HEK293 (cell line): ENCODE measurements around the gene ANGEL1.

ENCODE experiments used
- CTCF ChIA-PET: fragments of 350-600 bp; formaldehyde crosslinking; extraction: SDS; loops from one replicate; lab custom pipeline; 2021; ENCODE audit warnings: antibody characterized with exemption; lab: Yijun Ruan, JAX
- POLR2A ChIA-PET: fragments of 300-600 bp; formaldehyde crosslinking; extraction: SDS; loops from one replicate; lab custom pipeline; 2020; ENCODE audit warnings: antibody characterized with exemption, inconsistent platforms; lab: Yijun Ruan, JAX
- H3K27ac ChIP-seq: fragments of 200-500 bp; sonication (Bioruptor generic); 2 replicates; pipeline ENCODE4 v1.5.1; 2014; ENCODE audit warnings: low read depth, low read length, control low read depth, inconsistent platforms; ENCODE audit errors: extremely low read depth
- H3K36me3 ChIP-seq, 2 experiments: fragments of 200-500 bp in 1 of 2; sonication (Bioruptor generic) in 1 of 2; 1 replicate in 1 of 2; 2 replicates in 1 of 2; pipeline ENCODE4 v1.5.1; 2014 to 2017; ENCODE audit warnings: inconsistent platforms in 2 of 2, low read length in 2 of 2; ENCODE audit not compliant: control insufficient read depth in 2 of 2, insufficient read depth in 1 of 2
- H3K4me1 ChIP-seq: fragments of 200-500 bp; sonication (Bioruptor generic); 2 replicates; pipeline ENCODE4 v1.5.1; 2014; ENCODE audit warnings: mild to moderate bottlenecking, low read length, inconsistent platforms; ENCODE audit not compliant: control insufficient read depth, insufficient read depth
- H3K4me3 ChIP-seq: 2 replicates; pipeline ENCODE4 v1.5.1; 2011; ENCODE audit warnings: low read depth, mild to moderate bottlenecking, control low read depth, low read length, moderate library complexity
- H3K9me3 ChIP-seq: fragments of 200-500 bp; sonication (Bioruptor generic); 2 replicates; pipeline ENCODE4 v1.5.1; 2014; ENCODE audit warnings: low read depth, low read length, inconsistent platforms; ENCODE audit not compliant: control insufficient read depth, insufficient read depth
- GLIS1 ChIP-seq: fragments of 450-650 bp; formaldehyde crosslinking; IDR thresholded peaks from 2 replicates; pipeline ENCODE4 v1.5.1; 2016; ENCODE audit warnings: missing biosample characterization, missing genetic modification characterization
- IKZF3 ChIP-seq: fragments of 450-650 bp; IDR thresholded peaks from 2 replicates; pipeline ENCODE4 v1.5.0; 2018; ENCODE audit warnings: missing biosample characterization, mild to moderate bottlenecking, missing genetic modification characterization, moderate library complexity
- KLF16 ChIP-seq: fragments of 450-650 bp; formaldehyde crosslinking; IDR thresholded peaks from 2 replicates; pipeline ENCODE4 v1.5.1; 2017; ENCODE audit warnings: missing biosample characterization, missing genetic modification characterization
- KLF8 ChIP-seq: fragments of 450-650 bp; formaldehyde crosslinking; IDR thresholded peaks from 2 replicates; pipeline ENCODE4 v1.5.1; 2016; ENCODE audit warnings: missing biosample characterization, missing genetic modification characterization
- MZF1 ChIP-seq: fragments of 450-650 bp; formaldehyde crosslinking; IDR thresholded peaks from 2 replicates; pipeline ENCODE4 v1.5.1; 2017; ENCODE audit warnings: missing biosample characterization, missing genetic modification characterization, borderline replicate concordance
- ZBTB21 ChIP-seq: fragments of 450-650 bp; formaldehyde crosslinking; IDR thresholded peaks from 2 replicates; pipeline ENCODE4 v1.5.1; 2017; ENCODE audit warnings: missing biosample characterization, missing genetic modification characterization
- ZNF19 ChIP-seq: fragments of 450-650 bp; formaldehyde crosslinking; IDR thresholded peaks from 2 replicates; pipeline ENCODE4; 2016; ENCODE audit warnings: missing biosample characterization, missing genetic modification characterization, low read depth
- ZNF2 ChIP-seq: fragments of 450-650 bp; formaldehyde crosslinking; IDR thresholded peaks from 2 replicates; pipeline ENCODE4 v1.5.1; 2016; ENCODE audit warnings: missing biosample characterization, missing genetic modification characterization
- ZNF202 ChIP-seq: fragments of 450-650 bp; formaldehyde crosslinking; IDR thresholded peaks from 2 replicates; pipeline ENCODE4 v1.5.1; 2016; ENCODE audit warnings: missing biosample characterization, missing genetic modification characterization, borderline replicate concordance
- ZNF311 ChIP-seq: fragments of 450-650 bp; formaldehyde crosslinking; IDR thresholded peaks from 2 replicates; pipeline ENCODE4 v1.5.1; 2017; ENCODE audit warnings: missing biosample characterization, missing genetic modification characterization, borderline replicate concordance
- ZNF610 ChIP-seq: fragments of 450-650 bp; formaldehyde crosslinking; IDR thresholded peaks from 2 replicates; pipeline ENCODE4 v1.5.1; 2016; ENCODE audit warnings: missing biosample characterization, missing genetic modification characterization, borderline replicate concordance
- ZNF623 ChIP-seq: fragments of 450-650 bp; formaldehyde crosslinking; IDR thresholded peaks from 2 replicates; pipeline ENCODE4 v1.5.1; 2016; ENCODE audit warnings: missing biosample characterization, missing genetic modification characterization
- ZNF747 ChIP-seq: fragments of 450-650 bp; formaldehyde crosslinking; IDR thresholded peaks from 2 replicates; pipeline ENCODE4 v1.5.1; 2016; ENCODE audit warnings: missing biosample characterization, missing genetic modification characterization
- TF ChIP-seq, protein P1 (sequence below): fragments of 450-650 bp; IDR thresholded peaks from 2 replicates; pipeline ENCODE4 v1.5.1; 2018; ENCODE audit warnings: missing biosample characterization, missing genetic modification characterization
- TF ChIP-seq, protein P2 (sequence below): fragments of 450-650 bp; formaldehyde crosslinking; IDR thresholded peaks from 2 replicates; pipeline ENCODE4 v1.5.1; 2016; ENCODE audit warnings: missing biosample characterization, missing genetic modification characterization
- TF ChIP-seq, protein P3 (sequence below): fragments of 450-650 bp; formaldehyde crosslinking; IDR thresholded peaks from 2 replicates; pipeline ENCODE4 v1.5.1; 2016; ENCODE audit warnings: missing biosample characterization, missing genetic modification characterization
- TF ChIP-seq, protein P4 (sequence below): fragments of 450-650 bp; formaldehyde crosslinking; IDR thresholded peaks from 2 replicates; pipeline ENCODE4 v1.5.1; 2016; ENCODE audit warnings: missing biosample characterization, missing genetic modification characterization

ANGEL1 gene

DNA sequence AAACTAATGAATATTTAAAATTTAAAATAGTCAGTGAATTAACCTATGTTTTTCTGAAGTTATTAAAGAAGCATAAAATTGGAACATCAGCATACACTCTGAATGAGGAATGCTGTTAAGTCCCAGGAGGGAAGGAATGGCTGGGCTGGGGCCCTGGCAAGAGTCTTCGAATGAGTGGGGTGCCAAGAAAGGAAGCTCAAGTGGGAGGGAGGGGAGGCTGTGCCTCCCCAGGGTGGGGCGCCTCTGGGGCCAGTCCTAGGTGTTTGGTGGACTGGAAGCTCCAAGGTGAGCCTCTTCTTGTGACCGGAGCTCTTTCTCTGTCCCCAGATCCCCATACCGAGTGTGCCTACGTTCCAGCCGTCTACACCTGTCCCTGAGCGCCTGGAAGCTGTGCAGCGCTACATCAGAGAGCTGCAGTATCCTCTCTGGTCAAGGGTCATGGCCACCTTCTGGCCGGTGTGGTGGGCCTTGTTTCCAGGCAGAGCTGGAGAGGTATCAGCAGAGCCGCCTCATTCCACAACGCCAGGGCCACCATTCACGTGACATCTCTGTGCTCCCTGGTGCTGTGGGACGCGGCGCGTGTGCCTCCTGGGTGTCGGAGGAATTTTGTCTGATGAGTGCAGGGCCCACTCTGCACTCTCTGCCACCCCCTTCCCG is 42.9 kb downstream of the ANGEL1 start:
- ChIA-PET POLR2A (no interaction called here), CTCF (interaction anchor here (0.6 to 3.1 kb wide), 4 partner anchors 15 to 1191 kb away, joined by 3 to 13 read pairs (median 8); partner anchors contain the start of gene FLVCR2)
- Histone ChIP-seq H3K4me3 (no peak overlapping the region), H3K36me3 (no peaks in the 10 kb centered on the region), H3K4me1 (0 out of 2 replicates have a peak, but pooled peaks cover 2% of the 10 kb centered on the region), H3K9me3 (no peaks in the 10 kb centered on the region), H3K27ac (no peak overlapping the region)
- TF ChIP-seq ZNF202 (tag by site-specific recombination) (no peak), ZNF623 (tag by site-specific recombination) (no peak), ZBTB21 (no peak), KLF16 (tag by site-specific recombination) (no peak)
- TF ChIP-seq, protein P1, sequence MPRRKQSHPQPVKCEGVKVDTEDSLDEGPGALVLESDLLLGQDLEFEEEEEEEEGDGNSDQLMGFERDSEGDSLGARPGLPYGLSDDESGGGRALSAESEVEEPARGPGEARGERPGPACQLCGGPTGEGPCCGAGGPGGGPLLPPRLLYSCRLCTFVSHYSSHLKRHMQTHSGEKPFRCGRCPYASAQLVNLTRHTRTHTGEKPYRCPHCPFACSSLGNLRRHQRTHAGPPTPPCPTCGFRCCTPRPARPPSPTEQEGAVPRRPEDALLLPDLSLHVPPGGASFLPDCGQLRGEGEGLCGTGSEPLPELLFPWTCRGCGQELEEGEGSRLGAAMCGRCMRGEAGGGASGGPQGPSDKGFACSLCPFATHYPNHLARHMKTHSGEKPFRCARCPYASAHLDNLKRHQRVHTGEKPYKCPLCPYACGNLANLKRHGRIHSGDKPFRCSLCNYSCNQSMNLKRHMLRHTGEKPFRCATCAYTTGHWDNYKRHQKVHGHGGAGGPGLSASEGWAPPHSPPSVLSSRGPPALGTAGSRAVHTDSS: no peak

DNA sequence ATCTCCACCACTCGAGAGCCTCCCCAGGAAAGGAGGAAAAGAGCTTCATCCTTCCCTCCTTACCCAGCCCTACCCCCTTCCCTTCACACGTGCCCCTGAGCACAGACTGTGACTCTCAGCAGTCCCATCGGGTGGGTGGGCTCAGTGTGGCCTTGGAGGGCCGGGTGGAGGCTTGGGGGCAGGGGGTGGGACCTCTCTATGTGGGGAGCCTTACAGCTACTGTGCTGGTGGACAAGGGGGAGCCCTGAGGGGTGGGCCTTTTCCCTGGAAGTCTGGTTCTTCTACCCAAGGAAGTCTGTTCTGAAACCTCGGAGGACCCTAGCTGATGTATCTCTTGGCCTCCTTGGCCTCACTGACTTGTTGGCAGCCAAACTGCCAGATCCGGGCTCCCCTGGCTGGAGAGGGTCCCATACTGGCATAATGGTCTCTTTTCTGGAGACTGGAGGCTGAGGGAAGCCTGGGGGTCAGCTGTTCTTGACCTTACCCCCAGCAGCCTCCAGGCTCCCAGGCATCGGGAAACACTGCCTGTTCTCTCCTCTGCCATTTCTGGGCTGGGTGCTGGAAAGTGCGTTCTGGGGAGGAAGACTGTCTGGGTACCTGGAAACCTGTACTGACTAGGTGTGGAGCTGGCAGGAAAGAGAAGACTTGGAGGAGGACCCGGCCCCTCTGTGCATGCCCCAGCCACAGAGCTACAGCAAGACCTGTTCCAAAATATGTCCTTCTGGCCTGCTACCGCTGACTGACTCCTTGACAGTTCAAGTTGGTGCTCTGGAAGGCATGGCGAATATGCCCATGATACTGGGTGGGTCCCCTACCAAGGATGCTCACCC is 43.8 kb downstream of the ANGEL1 start:
- Histone ChIP-seq H3K9me3 (no peaks in the 10 kb centered on the region), H3K4me3 (no peak overlapping the region)
- ChIA-PET CTCF (interaction anchor here (0.6 to 3.1 kb wide), 4 partner anchors 16 to 1190 kb away, joined by 3 to 13 read pairs (median 8); partner anchors contain the start of gene FLVCR2), POLR2A (no interaction called here)
- 0 out of 2 replicates have a peak, but pooled peaks have one; percentile 23 for TF ChIP-seq GLIS1
- TF ChIP-seq, protein P2, sequence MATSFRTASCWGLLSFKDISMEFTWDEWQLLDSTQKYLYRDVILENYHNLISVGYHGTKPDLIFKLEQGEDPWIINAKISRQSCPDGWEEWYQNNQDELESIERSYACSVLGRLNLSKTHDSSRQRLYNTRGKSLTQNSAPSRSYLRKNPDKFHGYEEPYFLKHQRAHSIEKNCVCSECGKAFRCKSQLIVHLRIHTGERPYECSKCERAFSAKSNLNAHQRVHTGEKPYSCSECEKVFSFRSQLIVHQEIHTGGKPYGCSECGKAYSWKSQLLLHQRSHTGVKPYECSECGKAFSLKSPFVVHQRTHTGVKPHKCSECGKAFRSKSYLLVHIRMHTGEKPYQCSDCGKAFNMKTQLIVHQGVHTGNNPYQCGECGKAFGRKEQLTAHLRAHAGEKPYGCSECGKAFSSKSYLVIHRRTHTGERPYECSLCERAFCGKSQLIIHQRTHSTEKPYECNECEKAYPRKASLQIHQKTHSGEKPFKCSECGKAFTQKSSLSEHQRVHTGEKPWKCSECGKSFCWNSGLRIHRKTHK (tag by site-specific recombination): no peak
- TF ChIP-seq, all 188 proteins: peak for 1
- H3K36me3 ChIP-seq: no peaks in the 10 kb centered on the region
- no peak overlapping the region for H3K27ac ChIP-seq
- 0 out of 2 replicates have a peak, but pooled peaks cover 2% of the 10 kb centered on the region for H3K4me1 ChIP-seq

DNA sequence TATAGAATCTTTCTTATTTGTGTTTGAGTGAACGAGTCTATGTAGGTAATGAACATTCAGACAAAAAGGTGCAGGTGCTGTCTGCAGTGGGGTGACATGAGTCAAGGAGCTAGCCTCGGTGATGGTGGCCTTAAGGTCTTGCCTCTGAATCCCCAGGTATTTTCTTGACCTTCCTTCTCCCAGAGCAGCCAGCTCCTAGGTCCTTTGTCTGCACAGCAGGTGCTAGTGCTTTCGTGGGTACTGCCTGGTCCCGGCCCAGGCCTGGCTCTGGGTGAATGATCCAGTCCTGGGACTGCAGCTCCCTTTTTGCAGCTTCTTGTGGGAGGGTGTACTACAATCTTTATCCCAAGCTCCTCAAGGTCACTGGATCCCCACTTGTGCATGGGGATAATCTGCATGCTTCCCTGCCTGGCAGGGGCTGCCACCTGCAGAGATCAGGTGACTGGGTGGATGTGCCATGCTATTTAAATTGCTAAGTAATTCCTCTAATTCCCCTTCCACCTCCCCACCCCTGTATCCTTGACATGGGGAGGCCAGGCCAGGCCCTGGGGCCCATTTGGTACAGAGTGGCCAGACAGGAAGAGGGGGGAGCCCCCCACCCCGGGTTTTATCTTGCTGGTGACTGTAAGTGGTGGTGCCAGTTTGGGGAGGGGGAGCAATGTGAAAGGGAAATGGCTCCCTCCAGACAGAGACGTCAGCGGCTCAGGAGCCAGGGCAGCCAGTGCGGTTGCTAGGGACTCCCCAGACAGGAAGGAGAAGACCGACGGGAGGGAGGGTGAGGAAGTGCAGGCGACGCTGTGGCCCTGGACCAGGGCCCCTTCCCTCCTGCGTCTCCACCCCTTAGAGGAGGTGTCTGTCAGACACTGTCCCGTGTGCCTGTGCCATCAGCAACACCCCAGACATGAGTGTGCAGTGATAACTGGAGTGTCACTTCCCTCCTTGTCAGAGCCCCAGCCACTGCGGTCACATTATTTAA is 44.7 kb downstream of the ANGEL1 start:
- TF ChIP-seq GLIS1: peak; percentile 19; the same call in 1 of the 2 replicates
- no peak for TF ChIP-seq ZNF311 (tag by site-specific recombination)
- H3K27ac ChIP-seq: no peak overlapping the region
- CTCF ChIA-PET: interaction anchor here (3.1 to 3.2 kb wide), 2 partner anchors 17 kb away, joined by 12 to 13 read pairs; no protein-coding TSS in a partner anchor
- POLR2A ChIA-PET: no interaction called here
- no peaks in the 10 kb centered on the region for H3K9me3 ChIP-seq
- H3K36me3 ChIP-seq: no peaks in the 10 kb centered on the region
- H3K4me1 ChIP-seq: no peaks in the 10 kb centered on the region
- no peak overlapping the region for H3K4me3 ChIP-seq

DNA sequence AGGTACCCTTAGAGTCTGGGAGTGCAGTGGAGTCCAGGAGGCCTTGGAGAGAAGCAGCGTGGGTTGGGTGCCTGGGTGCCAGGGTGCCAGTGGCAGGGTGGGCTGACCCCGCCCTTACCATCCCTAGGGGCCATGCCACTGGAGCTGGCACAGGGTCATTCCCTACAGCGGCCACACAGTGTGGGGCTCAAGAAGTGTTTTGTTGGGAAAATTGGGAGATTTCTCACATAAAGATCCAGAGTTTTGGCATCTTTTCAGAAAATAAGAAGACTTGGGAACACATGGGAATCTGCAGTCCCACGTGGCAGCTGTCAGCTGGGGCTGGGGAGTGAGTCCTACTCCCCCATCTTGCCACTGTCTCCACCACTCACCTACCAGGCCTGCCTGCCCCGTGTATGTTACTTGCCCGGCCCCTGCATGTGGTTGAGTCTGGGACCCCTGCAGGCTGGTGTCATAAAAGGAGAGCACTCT is 47.2 kb downstream of the ANGEL1 start:
- Histone ChIP-seq H3K9me3 (no peaks in the 10 kb centered on the region), H3K4me3 (no peak overlapping the region), H3K36me3 (no peaks in the 10 kb centered on the region), H3K27ac (no peak overlapping the region), H3K4me1 (peaks cover 4% of the 10 kb centered on the region; the same call in 1 of the 2 replicates)
- CTCF ChIA-PET: interaction anchor here (3.2 kb wide), 1 partner anchor 19 kb away, joined by 12 read pairs; no protein-coding TSS in a partner anchor
- POLR2A ChIA-PET: no interaction called here
- TF ChIP-seq KLF8 (tag by site-specific recombination) (no peak), MZF1 (tag by site-specific recombination) (no peak), ZNF2 (tag by site-specific recombination) (no peak), IKZF3 (tag by site-specific recombination) (no peak), ZNF19 (tag by site-specific recombination) (no peak), ZNF610 (tag by site-specific recombination) (no peak), ZNF747 (tag by site-specific recombination) (no peak)
- TF ChIP-seq, protein P3, sequence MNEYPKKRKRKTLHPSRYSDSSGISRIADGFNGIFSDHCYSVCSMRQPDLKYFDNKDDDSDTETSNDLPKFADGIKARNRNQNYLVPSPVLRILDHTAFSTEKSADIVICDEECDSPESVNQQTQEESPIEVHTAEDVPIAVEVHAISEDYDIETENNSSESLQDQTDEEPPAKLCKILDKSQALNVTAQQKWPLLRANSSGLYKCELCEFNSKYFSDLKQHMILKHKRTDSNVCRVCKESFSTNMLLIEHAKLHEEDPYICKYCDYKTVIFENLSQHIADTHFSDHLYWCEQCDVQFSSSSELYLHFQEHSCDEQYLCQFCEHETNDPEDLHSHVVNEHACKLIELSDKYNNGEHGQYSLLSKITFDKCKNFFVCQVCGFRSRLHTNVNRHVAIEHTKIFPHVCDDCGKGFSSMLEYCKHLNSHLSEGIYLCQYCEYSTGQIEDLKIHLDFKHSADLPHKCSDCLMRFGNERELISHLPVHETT (tag by site-specific recombination): no peak
- TF ChIP-seq, protein P4, sequence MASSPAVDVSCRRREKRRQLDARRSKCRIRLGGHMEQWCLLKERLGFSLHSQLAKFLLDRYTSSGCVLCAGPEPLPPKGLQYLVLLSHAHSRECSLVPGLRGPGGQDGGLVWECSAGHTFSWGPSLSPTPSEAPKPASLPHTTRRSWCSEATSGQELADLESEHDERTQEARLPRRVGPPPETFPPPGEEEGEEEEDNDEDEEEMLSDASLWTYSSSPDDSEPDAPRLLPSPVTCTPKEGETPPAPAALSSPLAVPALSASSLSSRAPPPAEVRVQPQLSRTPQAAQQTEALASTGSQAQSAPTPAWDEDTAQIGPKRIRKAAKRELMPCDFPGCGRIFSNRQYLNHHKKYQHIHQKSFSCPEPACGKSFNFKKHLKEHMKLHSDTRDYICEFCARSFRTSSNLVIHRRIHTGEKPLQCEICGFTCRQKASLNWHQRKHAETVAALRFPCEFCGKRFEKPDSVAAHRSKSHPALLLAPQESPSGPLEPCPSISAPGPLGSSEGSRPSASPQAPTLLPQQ (tag by site-specific recombination): no peak
